Esophagus muscularis mucosa (tissue), 4 donors: ENCODE data around the gene CXCR6. TPM values are rescaled to one million over a fixed set of nuclear protein-coding genes. Genes with fewer than 3 reads are reported as not detected.
A peak's percentile ranks its signal among the peaks of the same experiment; 100 is the strongest.

Source experiments
- DNase-seq: peaks from one replicate; pipeline ENCODE4 v3.0.0-alpha.2; 2017; ENCODE audit errors: extremely low spot score
- H3K27ac ChIP-seq, 4 donors: fragments of 200-600 bp; sonication (generic); replicated peaks in 1 of 4; 1 replicate in 3 of 4; 2 replicates in 1 of 4; pipeline ENCODE4 v1.5.1; 2016 to 2019; ENCODE audit warnings: mild to moderate bottlenecking in 1 of 4
- H3K27me3 ChIP-seq, 4 donors: fragments of 200-600 bp; sonication (generic); one replicate each; pipeline versions ENCODE4 v1.5.1 to v1.6.0; 2016 to 2019
- H3K36me3 ChIP-seq, 4 donors: fragments of 200-600 bp; sonication (generic); one replicate each; pipeline ENCODE4 v1.5.1; 2016 to 2019
- H3K4me1 ChIP-seq, 4 donors: fragments of 200-600 bp; sonication (generic); one replicate each; pipeline ENCODE4 v1.5.1; 2016 to 2019
- H3K4me3 ChIP-seq, 4 donors: fragments of 200-600 bp; sonication (generic); 1 replicate in 2 of 4; 2 replicates in 2 of 4; pipeline ENCODE4 v1.5.1; 2016 to 2019; ENCODE audit warnings: mild to moderate bottlenecking in 4 of 4, moderate library complexity in 1 of 4
- H3K9me3 ChIP-seq, 4 donors: fragments of 200-600 bp; sonication (generic); 1 replicate in 3 of 4; 2 replicates in 1 of 4; pipeline ENCODE4 v1.5.1; 2016 to 2019
- EP300 ChIP-seq: sonication (generic); formaldehyde crosslinking; IDR thresholded peaks from one replicate; pipeline ENCODE4 v1.6.1; 2017; ENCODE audit warnings: antibody characterized with exemption
- POLR2A ChIP-seq: fragments of 450-650 bp; IDR thresholded peaks from one replicate; pipeline ENCODE4 v1.6.1; 2017; ENCODE audit warnings: antibody characterized with exemption, moderate library complexity, mild to moderate bottlenecking, low read depth
- POLR2AphosphoS5 ChIP-seq, 2 donors: sonication (generic); formaldehyde crosslinking; IDR thresholded peaks; one replicate each; pipeline ENCODE4 v1.6.1; 2017; ENCODE audit warnings: antibody characterized with exemption in 2 of 2
- WGBS: methylation state at CpG from one replicate; pipeline ENCODE4 v1.1.5; 2018; 5-methylcytosine and 5-hydroxymethylcytosine counted together
- intact Hi-C: fragments of 100-400 bp; cut with DNase I; formaldehyde crosslinking; loops from one replicate; pipeline ENCODE4 v1.15.1; 2023
- total RNA-seq, 4 donors: library from RNA; depleted of rRNA; stranded (reverse); fragments of >200 nt; gene quantifications; one replicate each; pipeline versions ENCODE4 v1.1.0 to v1.2.1, GENCODE V29; 2016
- TF ChIP-seq, protein P1 (sequence below), 3 experiments: fragments of 200-600 bp in 2 of 3; fragments of 450-650 bp in 1 of 3; sonication (generic) in 2 of 3; IDR thresholded peaks; one replicate each; pipeline ENCODE4 v1.5.1; 2017 to 2019; ENCODE audit warnings: antibody characterized with exemption in 3 of 3, mild to moderate bottlenecking in 2 of 3, moderate library complexity in 1 of 3

Gene CXCR6
- total RNA-seq, 4 donors from 2014 or later = 0.39 to 7.1 (median 0.49) TPM

DNA sequence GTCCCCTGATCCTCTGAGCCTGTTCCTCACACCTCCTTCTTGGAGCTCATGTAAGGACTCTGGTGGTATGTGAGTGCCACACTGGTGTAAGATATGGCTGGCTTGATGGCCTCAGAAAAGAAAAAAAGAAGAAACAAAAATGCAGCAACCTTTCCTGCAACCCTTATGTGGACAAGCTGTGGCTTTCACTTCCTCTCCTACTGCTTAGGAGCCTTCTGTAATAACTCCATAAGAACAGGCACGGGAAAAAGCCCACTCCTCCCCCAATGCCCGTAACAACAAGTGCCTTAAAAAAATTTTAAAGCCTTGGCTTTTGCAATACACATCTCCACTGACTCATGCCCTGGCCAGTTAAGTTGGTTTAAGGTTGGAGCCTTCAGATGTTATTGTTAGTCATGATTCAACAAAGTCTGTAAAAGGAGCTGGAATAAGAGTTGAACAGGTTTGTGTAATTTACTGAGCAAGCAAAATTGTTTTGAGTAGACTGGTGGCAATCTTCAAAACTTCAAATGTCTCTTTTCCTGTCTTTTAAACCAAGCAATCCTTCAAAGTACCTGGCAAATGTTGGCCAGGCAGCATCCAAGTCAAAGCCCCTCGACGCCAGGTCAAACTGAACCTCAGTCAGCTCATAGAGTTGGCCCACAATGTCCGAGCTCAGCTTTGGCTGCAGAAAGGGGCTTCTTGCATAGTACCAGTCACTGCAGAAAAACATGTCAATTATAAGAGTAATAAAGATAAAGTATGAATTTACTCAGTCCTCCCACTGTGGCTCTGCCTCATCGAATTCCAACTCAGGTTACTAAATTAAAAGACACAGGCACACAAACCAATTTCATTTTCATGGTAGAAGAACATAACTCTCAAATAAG lies 29.5 kb downstream of the CXCR6 start:
- intact Hi-C loops = no loop called here
- Histone ChIP-seq H3K9me3 (no peaks in the 10 kb centered on the region), H3K36me3 (peaks cover 35 to 95% (median 74%) of the 10 kb centered on the region in 4 donors), H3K4me1 (peaks cover 0 to 21% (median 13%) of the 10 kb centered on the region in 4 donors), H3K4me3 (no peak overlapping the region), H3K27ac (peak overlapping the region; percentile 51 to 80 (median 68)), H3K27me3 (no peaks in the 10 kb centered on the region)
- no peak for DNase-seq
- TF ChIP-seq POLR2AphosphoS5 (IDR thresholded peaks at IDR 0.05) = peak in 1 of 2 donors; percentile 38
- no peak for TF ChIP-seq EP300
- WGBS = 67% methylated on average over 6 of the region's 6 CpGs

DNA sequence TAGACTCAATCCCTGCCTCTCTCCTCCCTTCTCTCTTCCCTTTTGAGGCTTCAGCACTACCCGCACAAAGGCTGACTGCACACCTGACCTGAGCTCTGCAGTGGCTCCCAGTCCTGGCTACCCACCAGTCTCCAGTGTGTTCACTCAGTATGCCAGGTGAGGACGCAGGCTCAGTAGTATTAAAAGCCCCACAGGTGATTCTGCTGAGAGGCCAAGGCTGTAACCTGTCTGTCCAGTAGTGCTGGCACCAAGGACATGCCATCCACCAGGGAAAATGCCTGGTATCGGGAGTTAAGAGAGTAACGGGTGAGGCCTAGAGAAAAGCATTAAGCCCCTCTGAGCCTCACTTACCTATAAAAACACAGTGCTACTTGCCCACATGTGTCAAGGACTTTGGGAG lies 31.4 kb downstream of the CXCR6 start:
- Histone ChIP-seq H3K27ac (no peak overlapping the region), H3K9me3 (no peaks in the 10 kb centered on the region), H3K36me3 (peaks cover 28 to 93% (median 70%) of the 10 kb centered on the region in 4 donors), H3K27me3 (no peaks in the 10 kb centered on the region), H3K4me3 (no peak overlapping the region), H3K4me1 (peaks cover 0 to 16% (median 13%) of the 10 kb centered on the region in 4 donors)
- no peak for DNase-seq
- WGBS = 72% methylated on average over 4 of the region's 4 CpGs
- TF ChIP-seq POLR2A (no peak), POLR2AphosphoS5 (IDR thresholded peaks at IDR 0.05) (no peak), EP300 (no peak)
- TF ChIP-seq, protein P1, sequence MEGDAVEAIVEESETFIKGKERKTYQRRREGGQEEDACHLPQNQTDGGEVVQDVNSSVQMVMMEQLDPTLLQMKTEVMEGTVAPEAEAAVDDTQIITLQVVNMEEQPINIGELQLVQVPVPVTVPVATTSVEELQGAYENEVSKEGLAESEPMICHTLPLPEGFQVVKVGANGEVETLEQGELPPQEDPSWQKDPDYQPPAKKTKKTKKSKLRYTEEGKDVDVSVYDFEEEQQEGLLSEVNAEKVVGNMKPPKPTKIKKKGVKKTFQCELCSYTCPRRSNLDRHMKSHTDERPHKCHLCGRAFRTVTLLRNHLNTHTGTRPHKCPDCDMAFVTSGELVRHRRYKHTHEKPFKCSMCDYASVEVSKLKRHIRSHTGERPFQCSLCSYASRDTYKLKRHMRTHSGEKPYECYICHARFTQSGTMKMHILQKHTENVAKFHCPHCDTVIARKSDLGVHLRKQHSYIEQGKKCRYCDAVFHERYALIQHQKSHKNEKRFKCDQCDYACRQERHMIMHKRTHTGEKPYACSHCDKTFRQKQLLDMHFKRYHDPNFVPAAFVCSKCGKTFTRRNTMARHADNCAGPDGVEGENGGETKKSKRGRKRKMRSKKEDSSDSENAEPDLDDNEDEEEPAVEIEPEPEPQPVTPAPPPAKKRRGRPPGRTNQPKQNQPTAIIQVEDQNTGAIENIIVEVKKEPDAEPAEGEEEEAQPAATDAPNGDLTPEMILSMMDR (IDR thresholded peaks at IDR 0.05) = no peak
- intact Hi-C loops = no loop called here

DNA sequence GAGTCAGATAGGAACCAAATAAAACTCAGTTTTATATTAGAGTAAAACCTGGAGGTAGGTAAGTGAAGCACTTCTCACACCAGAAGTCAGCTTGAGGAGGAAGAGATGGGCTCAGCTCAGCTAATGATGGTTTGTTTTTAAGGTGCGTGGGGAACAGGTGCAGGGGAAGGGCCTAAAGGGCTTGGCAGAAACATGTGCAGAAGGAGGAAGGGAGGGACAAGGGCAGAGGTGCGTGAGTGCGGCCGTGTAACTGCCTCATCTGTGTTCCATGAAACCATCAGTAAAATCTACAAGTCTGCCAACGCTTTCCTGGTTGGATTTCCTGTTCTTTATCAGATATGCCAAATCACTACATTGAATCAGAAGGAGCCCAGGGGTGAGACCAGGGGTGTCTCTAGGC lies 32.4 kb downstream of the CXCR6 start:
- Histone ChIP-seq H3K4me3 (no peak overlapping the region), H3K27me3 (no peaks in the 10 kb centered on the region), H3K36me3 (peaks cover 32 to 93% (median 71%) of the 10 kb centered on the region in 4 donors), H3K4me1 (peaks cover 0 to 16% (median 13%) of the 10 kb centered on the region in 4 donors), H3K27ac (no peak overlapping the region), H3K9me3 (no peaks in the 10 kb centered on the region)
- 57% methylated on average over 5 of the region's 5 CpGs for WGBS
- intact Hi-C loops = no loop called here
- no peak for DNase-seq
- TF ChIP-seq, protein P1 (IDR thresholded peaks at IDR 0.05) = no peak
- TF ChIP-seq POLR2AphosphoS5 (IDR thresholded peaks at IDR 0.05) (no peak), EP300 (no peak), POLR2A (no peak)

DNA sequence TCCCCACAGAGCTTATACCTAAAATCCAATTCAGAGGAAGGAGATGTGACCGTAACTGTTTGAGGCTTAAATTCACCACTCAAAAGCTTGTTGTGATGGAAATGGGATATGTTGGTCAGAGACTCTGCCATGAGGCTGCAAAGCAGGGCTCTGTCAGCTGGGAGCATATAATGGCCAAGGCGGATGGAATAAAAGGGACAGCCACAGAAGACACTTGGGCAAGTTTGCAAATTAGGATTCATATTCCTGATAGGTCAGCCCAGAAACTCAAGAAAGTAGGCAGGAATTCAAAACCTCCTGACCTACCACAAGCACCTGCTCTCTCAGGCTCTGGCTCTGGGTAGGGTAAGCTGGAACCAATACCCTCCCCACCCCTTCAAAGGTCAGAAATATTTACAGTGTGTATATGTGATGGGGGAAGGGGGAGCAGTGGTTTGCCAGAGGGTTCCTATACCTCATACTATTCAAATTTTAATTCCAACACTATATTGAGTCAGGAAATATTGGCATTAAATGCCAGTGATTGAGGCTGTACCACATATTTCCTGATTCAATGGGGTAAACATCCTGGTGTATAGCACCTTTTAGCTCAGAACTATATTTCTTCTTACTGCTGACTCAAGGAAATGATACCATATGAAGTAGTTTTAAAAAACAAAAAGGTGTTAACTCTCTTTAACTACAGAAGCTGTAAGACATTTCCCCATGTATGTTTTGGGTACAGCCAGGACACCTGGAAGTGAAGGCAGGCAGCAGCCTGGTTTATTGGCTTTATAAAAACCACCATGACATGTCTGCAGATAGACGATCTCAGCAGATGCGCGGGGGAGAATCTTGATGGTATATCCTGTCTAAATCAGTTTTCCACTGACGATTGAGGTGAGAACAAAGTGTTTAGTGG lies 33.2 kb downstream of the CXCR6 start:
- TF ChIP-seq, protein P1 (IDR thresholded peaks at IDR 0.05) = no peak
- intact Hi-C loops = no loop called here
- no peaks in the 10 kb centered on the region for H3K27me3 ChIP-seq
- no peak overlapping the region for H3K4me3 ChIP-seq
- H3K4me1 ChIP-seq = peaks cover 4 to 16% (median 13%) of the 10 kb centered on the region in 4 donors
- H3K27ac ChIP-seq = no peak overlapping the region
- no peak for DNase-seq
- H3K36me3 ChIP-seq = peaks cover 32 to 95% (median 75%) of the 10 kb centered on the region in 4 donors
- no peaks in the 10 kb centered on the region for H3K9me3 ChIP-seq
- 86% methylated on average over 6 of the region's 6 CpGs for WGBS
